GM12801 (cell line): Measurements from ENCODE around the gene NPTX2.

Experiments used
- TF ChIP-seq, protein P1 (sequence below): IDR thresholded peaks from one replicate; pipeline ENCODE4 v1.5.1; 2011; ENCODE audit warnings: control low read depth; ENCODE audit not compliant: insufficient read length; ENCODE audit errors: extremely low read depth

The NPTX2 gene

DNA sequence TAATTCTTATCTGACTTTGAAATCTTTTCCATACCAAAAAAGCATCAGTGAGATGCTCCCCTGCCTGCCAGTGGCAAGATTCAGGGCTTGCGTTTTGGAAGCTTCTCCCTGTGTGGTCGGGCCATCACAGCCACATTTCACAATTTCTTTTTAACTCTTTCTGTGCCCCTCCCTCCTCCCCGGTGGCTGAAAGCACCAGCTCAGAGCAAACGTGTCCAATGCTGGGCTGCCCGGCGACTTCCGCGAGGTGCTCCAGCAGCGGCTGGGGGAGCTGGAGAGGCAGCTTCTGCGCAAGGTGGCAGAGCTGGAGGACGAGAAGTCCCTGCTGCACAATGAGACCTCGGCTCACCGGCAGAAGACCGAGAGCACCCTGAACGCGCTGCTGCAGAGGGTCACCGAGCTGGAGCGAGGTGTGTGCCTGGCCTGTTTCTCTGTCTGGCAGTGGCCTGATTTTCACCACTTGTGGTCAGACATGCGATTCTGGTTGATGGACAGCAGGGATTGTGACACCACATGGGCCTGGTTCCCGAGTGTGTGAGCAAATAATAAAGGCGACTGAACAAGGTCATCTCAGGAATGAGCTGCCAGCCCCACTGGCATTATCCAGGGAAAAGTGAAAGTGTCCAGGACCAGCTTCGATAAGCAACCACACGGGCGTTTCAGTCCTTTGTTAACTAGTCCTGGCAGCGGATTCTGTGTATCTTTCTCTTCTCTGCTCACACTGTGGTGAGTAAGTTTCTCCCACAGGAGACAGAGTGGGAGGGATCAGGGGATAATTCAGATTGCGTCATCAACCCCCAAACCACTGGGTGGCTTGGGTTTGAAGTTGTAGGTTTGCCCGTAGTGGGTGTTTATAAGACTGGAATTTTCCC is 2.6 kb downstream of the NPTX2 start:
- TF ChIP-seq, protein P1, sequence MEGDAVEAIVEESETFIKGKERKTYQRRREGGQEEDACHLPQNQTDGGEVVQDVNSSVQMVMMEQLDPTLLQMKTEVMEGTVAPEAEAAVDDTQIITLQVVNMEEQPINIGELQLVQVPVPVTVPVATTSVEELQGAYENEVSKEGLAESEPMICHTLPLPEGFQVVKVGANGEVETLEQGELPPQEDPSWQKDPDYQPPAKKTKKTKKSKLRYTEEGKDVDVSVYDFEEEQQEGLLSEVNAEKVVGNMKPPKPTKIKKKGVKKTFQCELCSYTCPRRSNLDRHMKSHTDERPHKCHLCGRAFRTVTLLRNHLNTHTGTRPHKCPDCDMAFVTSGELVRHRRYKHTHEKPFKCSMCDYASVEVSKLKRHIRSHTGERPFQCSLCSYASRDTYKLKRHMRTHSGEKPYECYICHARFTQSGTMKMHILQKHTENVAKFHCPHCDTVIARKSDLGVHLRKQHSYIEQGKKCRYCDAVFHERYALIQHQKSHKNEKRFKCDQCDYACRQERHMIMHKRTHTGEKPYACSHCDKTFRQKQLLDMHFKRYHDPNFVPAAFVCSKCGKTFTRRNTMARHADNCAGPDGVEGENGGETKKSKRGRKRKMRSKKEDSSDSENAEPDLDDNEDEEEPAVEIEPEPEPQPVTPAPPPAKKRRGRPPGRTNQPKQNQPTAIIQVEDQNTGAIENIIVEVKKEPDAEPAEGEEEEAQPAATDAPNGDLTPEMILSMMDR = no peak

DNA sequence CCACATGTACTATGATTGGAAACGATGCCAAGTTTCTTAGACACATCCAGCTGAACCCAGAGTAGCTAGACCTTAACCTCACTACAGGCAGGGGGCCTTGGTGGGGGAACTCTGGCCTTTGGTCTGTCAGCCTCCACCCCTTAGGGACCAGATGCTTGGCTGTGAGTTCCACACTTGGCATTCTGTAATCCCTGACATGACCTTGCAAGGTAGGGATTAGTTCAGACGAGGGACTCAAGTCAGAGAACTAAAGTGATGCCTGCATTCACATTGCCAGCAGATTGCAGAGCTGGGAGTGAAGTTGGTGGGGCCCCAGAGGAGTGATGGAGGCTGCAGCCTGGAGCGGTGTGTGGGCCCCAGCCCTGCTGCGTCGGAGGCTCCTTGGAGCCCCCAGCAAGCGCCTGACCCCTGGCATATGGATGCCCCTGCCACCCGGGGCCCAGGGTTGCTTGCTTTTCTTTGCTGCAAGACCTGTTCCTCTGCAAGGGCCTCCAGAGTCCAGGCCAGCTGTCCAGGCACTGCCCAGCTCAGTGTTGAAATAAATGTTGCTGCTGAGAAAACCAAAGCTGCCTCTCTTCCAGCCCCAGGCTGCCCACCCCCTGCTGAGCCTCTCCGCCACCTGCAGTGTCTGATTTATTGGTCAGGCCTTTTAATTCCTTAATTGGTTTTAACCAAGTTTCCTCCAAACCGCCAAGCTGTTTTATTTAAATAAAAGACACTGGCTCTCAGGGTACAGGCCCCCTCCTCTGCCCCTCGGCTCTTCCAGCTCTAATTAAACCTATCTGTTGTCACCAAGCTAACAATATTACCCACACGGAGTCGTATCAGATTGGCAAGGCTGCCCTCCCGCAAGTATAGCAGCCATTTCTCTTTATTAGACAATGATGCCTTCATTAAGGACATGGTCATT is 4.7 kb downstream of the NPTX2 start:
- TF ChIP-seq, protein P1 = no peak

DNA sequence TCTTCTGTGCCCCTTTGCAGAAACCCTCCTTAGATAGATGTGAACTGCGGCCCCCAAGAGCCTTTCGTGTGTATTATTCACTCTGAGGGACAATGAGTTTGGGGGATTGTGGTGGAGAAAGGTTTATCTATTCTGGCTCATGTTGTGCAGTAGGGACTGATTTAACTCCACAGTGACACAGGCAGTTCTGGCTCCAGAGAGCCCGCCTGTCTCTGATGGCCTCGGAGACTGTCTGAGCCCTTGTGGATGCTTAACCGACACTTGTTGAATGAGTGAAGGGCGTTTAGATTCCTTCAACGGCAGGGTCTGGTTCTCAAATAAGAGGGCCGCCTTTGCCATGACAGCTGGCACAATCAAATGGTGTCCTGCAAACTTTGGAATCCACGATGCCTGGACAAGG is 5.8 kb downstream of the NPTX2 start:
- TF ChIP-seq, protein P1 = no peak

DNA sequence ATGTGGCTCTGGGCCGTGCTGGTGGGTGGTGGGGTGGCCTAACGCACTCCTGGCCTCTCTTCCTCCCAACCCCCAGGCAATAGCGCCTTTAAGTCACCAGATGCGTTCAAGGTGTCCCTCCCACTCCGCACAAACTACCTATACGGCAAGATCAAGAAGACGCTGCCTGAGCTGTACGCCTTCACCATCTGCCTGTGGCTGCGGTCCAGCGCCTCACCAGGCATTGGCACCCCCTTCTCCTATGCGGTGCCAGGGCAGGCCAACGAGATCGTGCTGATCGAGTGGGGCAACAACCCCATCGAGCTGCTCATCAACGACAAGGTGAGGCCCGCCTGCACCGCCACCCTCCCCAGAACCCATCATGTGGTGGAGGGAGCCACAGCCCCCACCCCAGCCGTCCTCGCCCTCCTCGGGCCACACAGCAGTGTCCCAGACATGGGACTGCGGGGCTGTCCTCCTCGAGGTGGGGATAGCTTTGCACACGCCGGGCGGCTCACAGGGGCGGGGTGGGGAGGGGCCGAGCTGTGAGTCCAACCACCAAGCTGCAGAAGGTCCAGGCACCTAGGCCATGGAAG is 7.8 kb downstream of the NPTX2 start:
- TF ChIP-seq, protein P1 = no peak

DNA sequence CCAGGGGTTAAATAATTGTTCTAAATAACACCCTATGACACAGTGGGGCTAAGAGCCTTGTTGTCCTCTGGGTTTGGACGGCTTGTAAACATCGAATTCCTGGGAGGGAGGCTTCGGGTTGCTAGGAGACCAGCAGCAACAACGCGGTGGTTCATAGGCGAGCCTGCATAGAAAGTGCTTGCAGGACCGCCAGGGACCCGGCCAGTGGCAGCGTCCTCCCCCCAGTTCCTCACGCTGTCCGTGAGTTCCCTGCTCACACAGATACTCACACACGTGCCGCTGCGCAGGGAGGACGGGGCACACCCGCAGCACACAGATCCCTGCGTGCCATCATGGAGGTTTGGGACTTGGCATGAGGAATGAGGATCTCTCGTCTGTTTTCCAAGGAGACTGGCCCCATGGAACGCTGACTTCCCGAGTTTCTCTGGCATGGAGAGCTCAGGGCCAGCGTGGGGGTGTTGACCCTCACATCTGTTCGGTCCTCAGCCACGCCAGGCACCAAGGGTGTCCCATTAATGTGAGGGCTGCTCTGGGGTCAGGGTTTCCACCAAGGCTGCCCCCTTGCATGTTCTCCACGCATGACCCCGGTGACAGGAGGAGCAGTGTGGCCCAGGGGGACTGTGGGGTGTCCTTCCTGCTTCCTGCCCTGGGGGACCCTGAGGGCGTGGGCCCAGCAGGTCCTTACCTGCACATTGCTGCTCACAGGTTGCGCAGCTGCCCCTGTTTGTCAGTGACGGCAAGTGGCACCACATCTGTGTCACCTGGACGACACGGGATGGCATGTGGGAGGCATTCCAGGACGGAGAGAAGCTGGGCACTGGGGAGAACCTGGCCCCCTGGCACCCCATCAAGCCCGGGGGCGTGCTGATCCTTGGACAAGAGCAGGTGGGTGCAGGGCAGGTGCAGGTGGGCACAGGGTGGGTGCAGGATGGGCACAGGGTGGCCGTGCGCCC is 9.7 kb downstream of the NPTX2 start:
- TF ChIP-seq, protein P1 = no peak

DNA sequence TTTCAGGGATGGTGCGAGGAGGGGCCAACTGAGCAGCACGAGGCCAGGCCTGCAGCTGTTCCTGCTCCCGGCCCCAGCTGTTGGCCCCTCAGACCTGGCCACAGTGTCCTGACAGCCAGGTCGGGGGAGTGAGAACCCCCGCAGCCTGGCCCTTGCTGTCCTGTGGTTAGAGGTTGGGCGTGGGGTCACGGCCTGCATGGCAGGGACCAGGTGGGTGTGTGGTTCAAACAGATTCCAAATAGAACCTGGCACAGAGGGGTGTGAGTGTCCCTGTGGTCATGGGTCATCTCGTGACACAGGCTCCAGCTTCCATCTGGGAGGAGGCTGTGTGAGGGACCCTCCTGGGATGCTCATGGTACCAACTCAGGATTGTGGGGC is 10.3 kb downstream of the NPTX2 start:
- TF ChIP-seq, protein P1 = no peak
